RWPE2 (cell line): ENCODE data around the gene CBX2.

Source experiments
- ATAC-seq: fragments of 200-7000 bp; cut with Tn5 transposase; 3 replicates; pipeline ENCODE4 v1.9.1; 2021; ENCODE audit warnings: low read depth
- DNase-seq: peaks from one replicate; pipeline ENCODE4 v3.0.0-alpha.2; 2020; ENCODE audit warnings: low spot score
- H3K27ac ChIP-seq: fragments of 450-650 bp; 2 replicates; pipeline ENCODE4 v1.5.1; 2017; ENCODE audit warnings: mild to moderate bottlenecking; ENCODE audit not compliant: poor library complexity, severe bottlenecking
- H3K27me3 ChIP-seq: fragments of 250-450 bp; sonication (Bioruptor Pico); 2 replicates; pipeline ENCODE4 v1.5.1; 2021; ENCODE audit warnings: mild to moderate bottlenecking, moderate library complexity; ENCODE audit not compliant: insufficient read depth, poor library complexity, severe bottlenecking
- H3K36me3 ChIP-seq: fragments of 250-450 bp; sonication (Bioruptor Pico); 2 replicates; pipeline ENCODE4 v1.5.1; 2020; ENCODE audit warnings: low read depth, mild to moderate bottlenecking, moderate library complexity
- H3K4me1 ChIP-seq: fragments of 250-450 bp; sonication (Bioruptor Pico); 2 replicates; pipeline ENCODE4 v1.5.1; 2021; ENCODE audit warnings: mild to moderate bottlenecking, moderate library complexity; ENCODE audit not compliant: insufficient read depth, poor library complexity, severe bottlenecking
- H3K4me3 ChIP-seq: fragments of 250-450 bp; sonication (Bioruptor Pico); 2 replicates; pipeline ENCODE4 v1.5.1; 2021; ENCODE audit warnings: mild to moderate bottlenecking, moderate library complexity; ENCODE audit not compliant: severe bottlenecking
- H3K9me3 ChIP-seq: fragments of 250-450 bp; sonication (Bioruptor Pico); 2 replicates; pipeline ENCODE4 v1.5.1; 2021; ENCODE audit warnings: mild to moderate bottlenecking, moderate library complexity; ENCODE audit not compliant: severe bottlenecking
- CTCF ChIP-seq: fragments of 450-650 bp; IDR thresholded peaks from one replicate; pipeline ENCODE4 v1.5.1; 2017; ENCODE audit warnings: mild to moderate bottlenecking, moderate library complexity; ENCODE audit not compliant: poor library complexity, severe bottlenecking

The CBX2 gene

GRCh38 chr17:79739148-79740062, 38.5 kb upstream of the CBX2 start:
- ATAC-seq (no peak), DNase-seq (no peak)
- H3K27ac ChIP-seq = no peak overlapping the region
- no peaks in the 10 kb centered on the region for H3K9me3 ChIP-seq
- peaks cover 47% of the 10 kb centered on the region for H3K27me3 ChIP-seq
- H3K36me3 ChIP-seq = no peaks in the 10 kb centered on the region
- no peak overlapping the region for H3K4me3 ChIP-seq
- TF ChIP-seq CTCF = no peak
- H3K4me1 ChIP-seq = no peaks in the 10 kb centered on the region

- Histone ChIP-seq H3K27ac (no peak overlapping the region), H3K4me1 (no peaks in the 10 kb centered on the region), H3K9me3 (no peaks in the 10 kb centered on the region), H3K27me3 (peaks cover 50% of the 10 kb centered on the region), H3K4me3 (no peak overlapping the region), H3K36me3 (no peaks in the 10 kb centered on the region)
- no peak for ATAC-seq
- DNase-seq = no peak
- TF ChIP-seq CTCF = no peak
Observed at GRCh38 chr17:79740413-79740812, 37.5 kb upstream of the CBX2 start.

GRCh38 chr17:79741401-79741750, 36.6 kb upstream of the CBX2 start:
- H3K27me3 ChIP-seq = peaks cover 57% of the 10 kb centered on the region
- no peaks in the 10 kb centered on the region for H3K4me1 ChIP-seq
- H3K36me3 ChIP-seq = no peaks in the 10 kb centered on the region
- TF ChIP-seq CTCF = no peak
- no peaks in the 10 kb centered on the region for H3K9me3 ChIP-seq
- ATAC-seq (no peak), DNase-seq (no peak)
- H3K4me3 ChIP-seq = no peak overlapping the region
- no peak overlapping the region for H3K27ac ChIP-seq

GRCh38 chr17:79741751-79742588, 36.0 kb upstream of the CBX2 start:
- no peaks in the 10 kb centered on the region for H3K4me1 ChIP-seq
- no peak for DNase-seq
- H3K36me3 ChIP-seq = no peaks in the 10 kb centered on the region
- TF ChIP-seq CTCF = peak; percentile 95
- no peaks in the 10 kb centered on the region for H3K9me3 ChIP-seq
- ATAC-seq = peak; percentile 63
- no peak overlapping the region for H3K27ac ChIP-seq
- no peak overlapping the region for H3K4me3 ChIP-seq
- H3K27me3 ChIP-seq = peaks cover 62% of the 10 kb centered on the region

GRCh38 chr17:79742589-79742918, 35.4 kb upstream of the CBX2 start:
- H3K4me3 ChIP-seq = no peak overlapping the region
- peaks cover 63% of the 10 kb centered on the region for H3K27me3 ChIP-seq
- no peaks in the 10 kb centered on the region for H3K36me3 ChIP-seq
- no peaks in the 10 kb centered on the region for H3K4me1 ChIP-seq
- TF ChIP-seq CTCF = no peak
- ATAC-seq (no peak), DNase-seq (no peak)
- H3K27ac ChIP-seq = no peak overlapping the region
- H3K9me3 ChIP-seq = no peaks in the 10 kb centered on the region
